ENCODE results near the gene SLC35B4. TPM values are rescaled to one million over a fixed set of nuclear protein-coding genes. Genes with fewer than 3 reads are reported as not detected.

The SLC35B4 gene
- total and polyA plus RNA-seq, 2 experiments from 2014 or later, result 13.7 to 18.8 TPM

DNA sequence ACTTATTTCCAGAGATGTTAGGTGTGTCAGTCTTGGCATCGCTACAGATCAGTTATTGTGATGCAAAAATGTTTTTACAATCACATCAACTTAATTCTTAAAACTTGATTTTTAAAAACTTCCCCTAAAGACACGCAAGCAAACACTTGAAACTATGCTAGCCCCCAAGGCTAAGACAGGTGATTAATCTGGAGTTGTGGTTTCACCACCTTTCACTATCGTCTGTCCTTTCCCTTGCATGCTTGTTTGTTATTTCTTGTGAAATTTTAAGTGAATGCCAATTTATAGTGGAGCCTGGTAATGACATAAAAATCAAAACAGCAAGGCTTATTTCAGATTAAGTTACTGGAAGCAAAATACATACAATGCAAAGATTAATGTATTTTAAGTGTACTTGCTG, 70.4 kb downstream of the SLC35B4 start:
- Histone ChIP-seq H3K4me2 (no peak overlapping the region), H3K79me2 (no peaks in the 10 kb centered on the region), H2AFZ (no peak overlapping the region), H3K4me3 (no peak overlapping the region), H3K9me2 (replicated peaks; ENCODE audit: insufficient read depth) (no peaks in the 10 kb centered on the region), H3K27ac (no peak overlapping the region), H3K27me3 (no peaks in the 10 kb centered on the region), H3K4me1 (ENCODE audit: insufficient read depth) (no peaks in the 10 kb centered on the region), H3K36me3 (replicated peaks; ENCODE audit: insufficient read depth, low read depth) (no peaks in the 10 kb centered on the region), H3K9me3 (ENCODE audit: low read depth) (no peaks in the 10 kb centered on the region), H4K20me1 (ENCODE audit: insufficient read depth, poor library complexity, severe bottlenecking) (no peaks in the 10 kb centered on the region)
- WGBS (ENCODE audit: low lambda C conversion rate, missing lambda C conversion rate), result 84% methylated on average over 3 of the region's 3 CpGs
- no peak for TF ChIP-seq EZH2 (IDR thresholded peaks at IDR 0.05; ENCODE audit: borderline replicate concordance)
- TF ChIP-seq EZH2phosphoT487 (IDR thresholded peaks at IDR 0.05; ENCODE audit: low read depth, severe bottlenecking, unreplicated experiment), result no peak
- TF ChIP-seq, protein P1, sequence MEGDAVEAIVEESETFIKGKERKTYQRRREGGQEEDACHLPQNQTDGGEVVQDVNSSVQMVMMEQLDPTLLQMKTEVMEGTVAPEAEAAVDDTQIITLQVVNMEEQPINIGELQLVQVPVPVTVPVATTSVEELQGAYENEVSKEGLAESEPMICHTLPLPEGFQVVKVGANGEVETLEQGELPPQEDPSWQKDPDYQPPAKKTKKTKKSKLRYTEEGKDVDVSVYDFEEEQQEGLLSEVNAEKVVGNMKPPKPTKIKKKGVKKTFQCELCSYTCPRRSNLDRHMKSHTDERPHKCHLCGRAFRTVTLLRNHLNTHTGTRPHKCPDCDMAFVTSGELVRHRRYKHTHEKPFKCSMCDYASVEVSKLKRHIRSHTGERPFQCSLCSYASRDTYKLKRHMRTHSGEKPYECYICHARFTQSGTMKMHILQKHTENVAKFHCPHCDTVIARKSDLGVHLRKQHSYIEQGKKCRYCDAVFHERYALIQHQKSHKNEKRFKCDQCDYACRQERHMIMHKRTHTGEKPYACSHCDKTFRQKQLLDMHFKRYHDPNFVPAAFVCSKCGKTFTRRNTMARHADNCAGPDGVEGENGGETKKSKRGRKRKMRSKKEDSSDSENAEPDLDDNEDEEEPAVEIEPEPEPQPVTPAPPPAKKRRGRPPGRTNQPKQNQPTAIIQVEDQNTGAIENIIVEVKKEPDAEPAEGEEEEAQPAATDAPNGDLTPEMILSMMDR (IDR thresholded peaks at IDR 0.05; ENCODE audit: poor library complexity), result no peak
- DNase-seq (ENCODE audit: low spot score), result no peak

DNA sequence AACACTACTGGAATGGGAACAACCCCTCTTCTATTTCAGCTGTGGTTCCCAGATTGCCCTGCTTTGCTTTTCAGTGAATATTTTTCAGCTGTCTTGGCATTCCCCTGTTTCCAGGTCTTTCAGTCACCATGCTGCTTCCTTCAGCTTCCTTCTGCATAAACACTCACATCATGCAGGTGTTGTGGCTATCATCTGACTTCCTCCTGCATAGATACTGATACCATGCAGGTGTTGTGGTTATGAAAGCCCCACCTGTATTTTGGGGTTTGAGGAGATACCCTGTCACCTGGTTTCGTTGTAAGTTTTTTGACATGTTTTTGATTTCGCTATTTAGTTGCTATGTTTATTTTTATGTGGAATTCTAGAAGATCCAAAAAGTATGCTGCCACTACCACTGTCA, 71.5 kb downstream of the SLC35B4 start:
- H3K9me3 ChIP-seq (ENCODE audit: low read depth), result no peaks in the 10 kb centered on the region
- H2AFZ ChIP-seq, result no peak overlapping the region
- H3K27me3 ChIP-seq, result no peaks in the 10 kb centered on the region
- H3K36me3 ChIP-seq (replicated peaks; ENCODE audit: insufficient read depth, low read depth), result no peaks in the 10 kb centered on the region
- H3K4me2 ChIP-seq, result no peak overlapping the region
- TF ChIP-seq EZH2phosphoT487 (IDR thresholded peaks at IDR 0.05; ENCODE audit: low read depth, severe bottlenecking, unreplicated experiment) (no peak), EZH2 (IDR thresholded peaks at IDR 0.05; ENCODE audit: borderline replicate concordance) (no peak)
- TF ChIP-seq, protein P1 (IDR thresholded peaks at IDR 0.05; ENCODE audit: poor library complexity), result no peak
- H3K79me2 ChIP-seq, result no peaks in the 10 kb centered on the region
- no peak overlapping the region for H3K4me3 ChIP-seq
- H3K27ac ChIP-seq, result no peak overlapping the region
- H3K4me1 ChIP-seq (ENCODE audit: insufficient read depth), result no peaks in the 10 kb centered on the region
- no peaks in the 10 kb centered on the region for H4K20me1 ChIP-seq (ENCODE audit: insufficient read depth, poor library complexity, severe bottlenecking)
- no peaks in the 10 kb centered on the region for H3K9me2 ChIP-seq (replicated peaks; ENCODE audit: insufficient read depth)
- DNase-seq (ENCODE audit: low spot score), result no peak
- WGBS (ENCODE audit: low lambda C conversion rate, missing lambda C conversion rate), result 91% methylated on average over 2 of the region's 2 CpGs

Other genes starting within 250 kb of the SLC35B4 start
- gene LRGUK, start 189.6 kb downstream of the SLC35B4 start, total RNA-seq, result 0.73 and 2.4 TPM in 2 replicates
- not detected in 2 replicates for gene LRGUK, start 189.6 kb downstream of the SLC35B4 start, polyA plus RNA-seq
- 129 and 146 TPM in 2 replicates for gene AKR1B1, start 142.2 kb upstream of the SLC35B4 start, total RNA-seq
- gene AKR1B1, start 142.2 kb upstream of the SLC35B4 start, polyA plus RNA-seq, result 342 and 373 TPM in 2 replicates
- 60.3 and 84.8 TPM in 2 replicates for gene AKR1B10, start 210.6 kb upstream of the SLC35B4 start, total RNA-seq
- 94.4 and 95.0 TPM in 2 replicates for gene AKR1B10, start 210.6 kb upstream of the SLC35B4 start, polyA plus RNA-seq
- 4.8 and 6.3 TPM in 2 replicates for gene AKR1B15, start 232.2 kb upstream of the SLC35B4 start, total RNA-seq
- gene AKR1B15, start 232.2 kb upstream of the SLC35B4 start, polyA plus RNA-seq, result 13.7 and 14.1 TPM in 2 replicates